Mammary epithelial cell (primary cell): ENCODE results near the gene NOL8.

Source experiments
- EZH2 ChIP-seq: IDR thresholded peaks from 2 replicates; pipeline ENCODE4 v1.6.1; 2012; ENCODE audit warnings: low read length, inconsistent platforms, borderline replicate concordance
- TF ChIP-seq, protein P1 (sequence below), 2 donors: IDR thresholded peaks in 1 of 2; conservative IDR thresholded peaks in 1 of 2; 2 replicates each; pipeline ENCODE4 v1.5.1; 2011 to 2012; ENCODE audit warnings: inconsistent platforms in 2 of 2, low read length in 2 of 2, mild to moderate bottlenecking in 2 of 2, control low read depth in 1 of 2, low read depth in 1 of 2; ENCODE audit not compliant: insufficient read depth in 1 of 2; ENCODE audit errors: extremely low read depth in 1 of 2

DNA sequence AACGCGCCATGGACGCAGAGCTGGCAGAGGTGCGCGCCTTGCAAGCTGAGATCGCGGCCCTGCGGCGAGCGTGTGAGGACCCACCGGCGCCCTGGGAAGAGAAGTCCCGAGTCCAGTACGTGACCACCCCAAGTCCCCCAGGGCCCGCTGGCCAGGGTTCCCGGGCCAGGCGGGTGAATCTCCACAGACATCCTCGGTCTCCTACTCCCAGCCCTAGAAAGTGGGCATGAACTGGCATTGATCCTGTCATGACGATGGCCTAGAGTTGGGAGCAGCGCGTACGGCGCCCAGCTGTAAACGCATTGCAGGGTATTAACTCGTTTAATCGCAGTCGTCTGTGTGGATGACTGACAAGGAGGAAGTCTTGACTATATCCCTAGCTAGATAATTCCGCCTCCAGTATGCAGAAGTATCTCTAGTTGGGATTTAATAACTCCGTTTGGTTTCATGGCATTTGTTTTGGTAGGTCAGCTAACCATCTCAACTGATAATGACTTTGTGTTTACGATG, 896 bp upstream of the NOL8 start:
- TF ChIP-seq, protein P1, sequence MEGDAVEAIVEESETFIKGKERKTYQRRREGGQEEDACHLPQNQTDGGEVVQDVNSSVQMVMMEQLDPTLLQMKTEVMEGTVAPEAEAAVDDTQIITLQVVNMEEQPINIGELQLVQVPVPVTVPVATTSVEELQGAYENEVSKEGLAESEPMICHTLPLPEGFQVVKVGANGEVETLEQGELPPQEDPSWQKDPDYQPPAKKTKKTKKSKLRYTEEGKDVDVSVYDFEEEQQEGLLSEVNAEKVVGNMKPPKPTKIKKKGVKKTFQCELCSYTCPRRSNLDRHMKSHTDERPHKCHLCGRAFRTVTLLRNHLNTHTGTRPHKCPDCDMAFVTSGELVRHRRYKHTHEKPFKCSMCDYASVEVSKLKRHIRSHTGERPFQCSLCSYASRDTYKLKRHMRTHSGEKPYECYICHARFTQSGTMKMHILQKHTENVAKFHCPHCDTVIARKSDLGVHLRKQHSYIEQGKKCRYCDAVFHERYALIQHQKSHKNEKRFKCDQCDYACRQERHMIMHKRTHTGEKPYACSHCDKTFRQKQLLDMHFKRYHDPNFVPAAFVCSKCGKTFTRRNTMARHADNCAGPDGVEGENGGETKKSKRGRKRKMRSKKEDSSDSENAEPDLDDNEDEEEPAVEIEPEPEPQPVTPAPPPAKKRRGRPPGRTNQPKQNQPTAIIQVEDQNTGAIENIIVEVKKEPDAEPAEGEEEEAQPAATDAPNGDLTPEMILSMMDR (conservative IDR thresholded peaks at IDR 0.05 in 1 of 2, IDR thresholded peaks at IDR 0.05 in 1 of 2; ENCODE audit: extremely low read depth in 1 of 2, insufficient read depth in 1 of 2, low read depth in 1 of 2, low read length in 2 of 2) = no peak
- TF ChIP-seq EZH2 = no peak
